HG02885 (cell line): ENCODE measurements around the gene PTPRT.

Experiments used
- ATAC-seq: cut with Tn5 transposase; IDR thresholded peaks from one replicate; pipeline ENCODE4 v1.9.1; 2021; ENCODE audit warnings: mild to moderate bottlenecking; ENCODE audit not compliant: unreplicated experiment, poor library complexity

PTPRT gene

GRCh38 chr20:42368910-42369309 lies 820.8 kb downstream of the PTPRT start:
- ATAC-seq = no peak

DNA sequence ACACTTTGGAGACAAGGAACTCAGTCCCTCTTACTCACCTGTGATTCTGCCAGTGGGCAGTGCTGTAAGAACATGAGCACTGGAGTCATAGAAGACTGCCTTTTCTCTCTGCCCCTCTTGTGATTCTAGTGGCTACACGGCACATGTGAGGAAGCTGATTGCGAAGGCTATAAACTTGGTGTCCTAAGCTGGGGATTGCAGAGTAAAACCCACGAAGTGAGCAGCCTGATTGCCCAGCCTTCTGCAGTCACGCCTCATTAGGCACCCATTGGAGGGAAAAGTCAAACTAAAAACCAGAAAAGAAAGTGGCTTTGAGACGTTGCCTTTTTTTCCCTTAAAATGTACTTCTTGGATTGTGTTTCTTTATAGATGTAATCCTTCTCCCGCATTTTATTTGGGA lies 823.1 kb downstream of the PTPRT start:
- no peak for ATAC-seq

DNA sequence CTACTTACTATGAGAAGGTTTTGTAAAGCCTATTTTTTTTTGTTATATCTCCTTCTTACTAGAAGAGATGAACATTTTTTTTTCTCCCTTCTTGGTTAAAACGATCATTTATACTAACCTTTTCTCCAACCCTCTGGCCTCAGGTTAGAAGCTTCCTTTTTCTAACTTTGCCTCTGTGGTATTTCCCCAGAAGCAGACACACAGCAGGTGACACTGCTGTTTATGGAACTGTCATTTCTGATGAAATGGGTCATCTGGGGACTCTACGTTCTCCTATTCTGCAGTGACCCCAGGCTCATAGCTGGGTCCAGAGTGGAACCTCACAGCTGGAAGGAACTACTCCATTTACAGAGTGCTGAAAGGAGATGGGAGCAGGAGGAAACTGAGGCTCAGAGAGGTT lies 825.3 kb downstream of the PTPRT start:
- no peak for ATAC-seq

- ATAC-seq = no peak
Measured at GRCh38 chr20:42361402-42361970, 828.2 kb downstream of the PTPRT start.

DNA sequence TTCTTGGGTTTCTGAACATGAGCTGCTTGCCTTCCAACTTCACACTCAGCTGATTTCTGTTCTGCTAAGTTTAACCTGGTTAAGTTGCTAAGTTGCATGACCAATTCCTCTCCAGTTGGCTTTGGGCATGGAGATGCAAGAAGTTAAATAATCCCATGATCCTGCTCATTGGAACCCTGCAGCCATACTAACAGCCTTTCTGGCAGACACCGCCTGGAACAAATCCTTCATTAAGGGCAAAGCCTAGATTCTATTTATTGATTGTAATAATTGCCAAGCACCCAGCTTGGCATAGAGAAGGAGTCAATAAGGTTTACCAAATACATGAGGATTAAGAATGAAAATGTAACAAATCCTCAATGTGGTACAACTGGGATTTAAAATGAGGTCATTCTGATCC lies 829.1 kb downstream of the PTPRT start:
- ATAC-seq = no peak

DNA sequence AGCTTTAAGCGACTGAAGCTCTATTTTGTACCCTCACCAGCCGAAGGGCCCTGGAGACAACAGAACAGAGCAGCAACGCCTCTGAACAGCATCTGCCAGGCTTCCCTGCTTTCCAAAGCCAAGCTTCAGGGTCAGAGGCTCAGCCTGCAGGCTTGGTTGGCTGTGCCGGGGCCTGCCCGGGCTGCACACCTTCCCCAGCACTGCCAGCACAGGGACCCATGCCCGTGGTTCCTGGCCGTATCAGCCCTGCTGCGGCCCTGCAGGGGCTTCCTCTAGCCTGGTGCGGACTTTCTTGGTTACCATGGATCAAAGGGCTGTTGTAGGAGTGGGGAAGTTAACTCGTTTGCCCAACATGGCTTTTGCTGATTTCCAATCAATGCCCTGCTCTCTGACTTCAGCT lies 830.1 kb downstream of the PTPRT start:
- ATAC-seq = no peak

DNA sequence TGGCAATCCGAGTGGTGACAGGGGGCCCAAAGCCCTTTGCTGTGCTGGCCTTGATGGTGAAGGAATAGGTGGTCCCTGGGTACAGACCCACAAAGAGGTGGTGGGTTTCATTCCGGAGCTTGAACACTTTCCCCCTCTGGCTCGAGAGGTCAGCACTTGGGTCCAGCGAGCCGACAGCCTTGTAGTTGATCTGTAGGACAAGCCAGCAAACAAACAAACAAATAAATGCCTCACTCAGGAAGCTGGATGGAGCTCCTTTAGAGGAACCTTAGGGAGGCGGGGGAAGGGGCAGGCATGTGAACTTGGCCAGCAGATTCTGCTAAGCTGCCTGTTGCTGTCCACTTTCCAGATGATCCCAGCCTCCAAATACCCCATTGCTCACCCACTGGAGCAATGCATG lies 837.6 kb downstream of the PTPRT start:
- ATAC-seq = no peak

DNA sequence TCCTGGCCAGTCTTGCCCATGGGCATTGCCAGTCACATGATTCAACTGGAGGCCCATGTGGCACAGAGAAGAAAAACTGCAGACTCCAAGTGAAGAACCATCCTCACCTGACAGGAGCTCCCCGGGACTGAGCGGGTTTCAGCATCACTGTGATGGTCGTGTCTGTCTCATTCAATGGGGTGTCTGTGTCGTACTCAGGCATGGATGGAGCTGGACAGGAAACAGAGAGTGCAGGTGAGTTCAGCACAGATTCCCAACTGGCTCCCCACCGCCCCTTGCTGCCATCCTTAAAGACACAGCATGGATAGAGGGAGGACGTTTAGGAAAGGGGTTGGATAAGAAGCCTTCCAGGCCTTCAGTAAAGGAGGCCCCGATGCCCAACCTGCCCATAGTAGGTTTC lies 839.2 kb downstream of the PTPRT start:
- ATAC-seq = no peak

- no peak for ATAC-seq
Measured at GRCh38 chr20:42346189-42347170, 843.2 kb downstream of the PTPRT start.

- ATAC-seq = no peak
Measured at GRCh38 chr20:42341654-42342053, 848.1 kb downstream of the PTPRT start.

DNA sequence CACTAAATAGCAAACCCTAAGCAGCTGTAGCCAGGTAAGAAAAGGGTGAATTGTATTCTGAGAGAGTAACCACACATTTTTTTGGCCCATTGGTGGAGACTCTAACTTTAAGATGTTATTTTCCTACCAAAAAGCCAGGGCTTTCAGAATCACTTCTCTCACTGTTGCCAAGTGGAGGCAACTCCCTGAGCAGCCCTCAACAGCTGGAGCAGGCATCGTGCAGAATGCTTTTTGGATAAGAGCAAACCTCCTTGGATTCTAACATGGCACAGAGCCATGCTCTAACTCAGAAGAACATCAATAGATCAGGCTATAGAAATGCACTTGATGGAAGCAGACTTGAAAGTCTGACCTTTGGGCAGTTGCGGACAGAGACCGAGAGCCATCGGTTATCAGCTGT lies 849.3 kb downstream of the PTPRT start:
- ATAC-seq = no peak

- no peak for ATAC-seq
Measured at GRCh38 chr20:42338294-42339201, 851.2 kb downstream of the PTPRT start.

DNA sequence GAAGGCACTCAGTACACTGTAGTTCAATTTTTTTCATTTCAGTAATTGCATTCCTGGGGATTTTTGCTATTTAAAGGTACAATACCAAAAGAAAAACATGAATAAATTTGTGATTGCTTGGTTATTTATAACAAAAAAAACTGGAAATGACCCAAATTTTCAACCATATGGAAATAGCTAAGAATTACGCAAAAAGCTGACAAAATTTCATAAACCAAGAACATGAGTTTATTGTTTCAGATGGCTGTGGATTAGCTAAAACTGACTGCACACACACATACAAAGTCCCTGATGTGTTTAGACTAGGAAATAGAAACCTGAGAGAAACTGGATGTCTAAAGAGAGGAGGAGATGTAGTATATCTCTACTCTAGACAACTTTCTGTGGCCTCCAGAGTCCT lies 853.1 kb downstream of the PTPRT start:
- no peak for ATAC-seq

GRCh38 chr20:42319252-42320013 lies 870.3 kb downstream of the PTPRT start:
- no peak for ATAC-seq

GRCh38 chr20:42313704-42314103 lies 876.0 kb downstream of the PTPRT start:
- no peak for ATAC-seq

DNA sequence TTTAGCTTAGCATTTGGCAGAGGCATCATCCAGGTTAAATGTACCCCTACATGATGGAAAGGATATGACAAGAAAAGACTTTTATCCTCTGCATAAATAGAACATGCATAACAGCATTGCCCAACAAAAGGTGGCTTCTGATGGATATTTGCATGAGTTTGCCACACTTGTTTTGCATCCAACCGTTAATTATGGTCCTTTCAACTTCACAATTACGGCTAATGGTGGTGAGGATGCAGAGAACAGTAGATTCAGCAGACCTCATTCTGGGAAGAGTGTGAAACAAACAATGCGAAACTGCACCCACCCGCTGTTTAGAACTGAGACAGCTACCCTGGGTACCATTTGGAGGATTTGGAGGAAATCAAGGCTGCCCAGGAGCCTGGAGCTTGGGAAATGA lies 880.7 kb downstream of the PTPRT start:
- no peak for ATAC-seq

DNA sequence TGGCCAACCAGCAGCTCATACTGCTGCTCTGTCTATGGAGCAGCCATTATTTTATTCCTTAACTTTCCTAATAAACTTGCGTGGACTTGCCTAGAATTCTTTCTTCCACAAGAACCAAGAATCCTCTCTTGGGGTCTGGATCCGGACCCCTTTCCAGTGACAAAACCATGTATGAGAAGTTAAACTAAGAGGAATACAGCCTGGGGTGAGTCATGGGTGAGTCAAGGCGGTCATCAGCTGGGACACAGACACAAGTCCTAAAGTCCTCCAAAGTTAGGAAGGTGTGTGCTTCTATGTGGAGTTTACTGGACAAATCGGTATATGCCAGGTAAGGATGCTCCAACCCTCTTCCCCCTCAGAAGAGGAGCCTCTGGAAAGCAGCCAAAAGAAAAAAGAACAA lies 881.5 kb downstream of the PTPRT start:
- ATAC-seq = no peak

GRCh38 chr20:42295592-42295991 lies 894.1 kb downstream of the PTPRT start:
- ATAC-seq = no peak

DNA sequence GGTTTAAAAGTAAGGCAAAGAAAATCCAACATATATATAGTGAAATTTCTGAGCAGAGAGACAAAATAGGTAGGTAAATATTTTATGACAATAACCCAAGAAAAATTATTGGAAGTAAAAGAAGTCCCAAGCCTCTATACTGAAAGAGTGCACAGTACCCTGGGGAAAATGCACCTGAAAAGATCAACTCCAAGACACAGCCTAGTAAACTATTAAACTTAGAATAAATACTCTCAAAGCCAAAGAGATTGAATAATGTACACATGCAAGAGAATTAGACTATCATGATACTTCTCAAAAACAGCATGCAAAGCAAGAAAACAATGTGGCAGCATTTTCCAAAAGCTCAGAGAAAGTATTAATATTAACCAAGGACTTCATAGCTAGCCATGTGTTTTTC lies 894.7 kb downstream of the PTPRT start:
- ATAC-seq = no peak

DNA sequence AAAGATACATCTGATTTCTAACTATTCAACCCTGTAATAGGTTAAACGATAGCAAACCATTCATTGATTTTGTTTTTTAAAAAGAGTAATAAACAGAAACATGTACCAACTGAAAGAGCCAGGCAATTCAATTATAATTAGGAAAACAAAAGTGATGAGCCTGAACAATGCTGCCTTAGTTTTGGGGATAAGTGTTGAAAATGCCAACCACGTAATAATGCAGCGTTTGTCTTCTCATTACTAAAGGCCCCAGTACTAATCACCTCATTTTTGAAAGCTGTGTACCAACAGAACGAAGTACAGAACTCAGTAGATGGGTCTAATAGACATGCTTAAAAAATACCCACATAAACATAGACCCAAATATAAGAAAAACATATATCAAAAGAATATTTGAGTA lies 907.9 kb downstream of the PTPRT start:
- ATAC-seq = no peak
